Measurements from ENCODE around the gene NDUFA3.
A peak's percentile ranks its signal among the peaks of the same experiment; 100 is the strongest.
"Not testable (repeated sequence)": the region's sequence is repeated elsewhere in the genome, so short reads cannot be mapped to it uniquely, and the experiment has no call there.

Gene NDUFA3

DNA sequence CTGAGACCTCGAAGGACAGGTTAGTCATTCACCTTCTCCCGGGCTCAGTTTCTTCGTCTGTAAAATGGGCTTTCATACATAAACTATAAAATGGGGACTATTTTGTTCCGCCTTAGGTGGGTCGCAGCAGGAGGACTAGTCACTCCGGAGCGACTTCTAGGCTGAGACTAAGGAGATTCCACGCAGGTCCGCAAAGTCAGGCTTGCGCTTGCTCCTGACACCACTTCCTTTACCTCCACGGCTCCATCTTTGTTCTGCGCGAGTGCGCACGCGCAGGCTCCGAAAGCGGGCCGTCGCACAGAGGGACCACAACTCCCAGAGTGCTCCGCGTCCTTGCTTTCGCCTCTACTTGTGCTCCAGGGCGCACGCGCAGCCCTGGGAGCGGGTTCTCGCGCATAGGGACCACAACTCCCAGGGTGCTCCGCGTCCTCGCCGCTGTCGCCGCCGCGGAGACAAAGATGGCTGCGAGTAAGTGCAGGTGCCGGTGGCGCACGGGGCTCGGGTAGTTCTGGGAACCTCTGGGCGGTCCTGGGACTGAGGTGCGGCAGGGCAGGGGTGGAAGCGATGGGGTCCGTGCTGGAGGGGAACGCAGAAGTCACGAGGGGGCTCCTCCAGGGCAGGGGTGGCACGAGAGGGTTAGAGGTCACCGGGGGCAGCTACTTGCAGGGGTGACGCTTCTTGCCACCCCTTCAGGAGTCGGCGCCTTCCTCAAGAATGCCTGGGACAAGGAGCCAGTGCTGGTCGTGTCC, at the start of gene NDUFA3:
Gene NDUFA3, plus strand, starts transcription at position 435 of the 749 bp plus-strand sequence. Its CDS starts 24 bp downstream, at position 459.
- DNase-seq (ENCODE audit: insufficient read length, low spot score) (peak; percentile 100), FAIRE-seq (peak; percentile 97)

DNA sequence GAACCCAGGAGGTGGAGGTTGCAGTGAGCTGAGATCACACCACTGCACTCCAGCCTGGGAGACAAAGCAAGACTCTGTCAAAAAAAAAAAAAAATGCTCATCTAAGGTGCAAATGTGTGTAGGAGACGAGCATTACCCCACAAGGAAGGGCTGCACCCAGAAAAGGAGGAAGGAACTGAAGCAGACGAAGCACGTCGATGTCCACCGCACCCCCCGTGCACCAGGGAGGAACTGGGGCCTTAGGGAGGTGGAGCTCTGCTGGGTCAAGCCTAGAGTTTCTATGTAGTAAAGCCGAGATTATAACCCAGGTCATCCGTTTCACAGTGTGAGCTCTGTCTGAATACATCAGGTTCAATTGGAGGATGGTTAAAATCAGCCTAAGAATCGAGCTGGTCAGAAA, 40.0 kb upstream of the NDUFA3 start:
- FAIRE-seq (no peak), DNase-seq (ENCODE audit: insufficient read length, low spot score) (no peak)

DNA sequence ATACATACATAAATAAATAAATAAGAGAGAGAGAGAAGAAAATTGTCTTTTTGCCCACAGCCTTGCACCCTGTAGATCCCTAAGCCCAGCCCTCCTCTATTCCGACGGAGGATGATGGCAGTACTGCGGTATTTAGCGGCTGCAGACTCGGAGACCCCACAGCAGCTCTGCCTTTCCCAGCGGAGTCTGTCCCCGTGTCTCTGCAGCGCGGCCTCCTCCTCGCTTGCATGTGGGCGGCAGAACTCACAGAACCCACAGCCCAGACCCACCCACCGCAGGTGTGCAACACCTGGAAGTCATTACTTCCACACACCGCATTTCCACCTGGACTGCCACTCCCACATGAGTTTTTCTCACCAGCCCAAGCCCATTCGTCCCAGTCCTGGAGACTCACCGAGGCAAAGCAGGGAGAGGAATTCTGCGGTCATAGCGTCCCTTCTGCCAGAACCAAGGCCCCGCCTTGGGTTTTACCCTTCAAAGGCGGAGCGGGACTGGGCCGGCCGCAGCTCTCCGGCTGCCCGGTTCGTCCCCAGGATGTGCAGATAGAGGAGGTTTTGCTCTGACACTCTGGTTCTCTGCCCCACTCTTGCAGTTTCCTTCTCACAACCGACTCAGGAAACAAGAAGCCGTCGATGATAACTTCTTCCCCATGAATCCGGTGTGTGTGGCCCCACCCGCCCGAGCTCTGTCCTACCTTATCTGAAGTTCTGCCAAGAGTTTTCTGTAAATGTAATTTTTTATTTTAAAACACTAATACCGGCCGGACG, 39.1 kb upstream of the NDUFA3 start, which contains the start of gene VSTM1:
Gene VSTM1, minus strand, starts transcription at position 548 of the 767 bp plus-strand sequence. Its CDS starts 120 bp downstream, at position 428.
- FAIRE-seq = no peak
- DNase-seq (ENCODE audit: insufficient read length, low spot score) = no peak

DNA sequence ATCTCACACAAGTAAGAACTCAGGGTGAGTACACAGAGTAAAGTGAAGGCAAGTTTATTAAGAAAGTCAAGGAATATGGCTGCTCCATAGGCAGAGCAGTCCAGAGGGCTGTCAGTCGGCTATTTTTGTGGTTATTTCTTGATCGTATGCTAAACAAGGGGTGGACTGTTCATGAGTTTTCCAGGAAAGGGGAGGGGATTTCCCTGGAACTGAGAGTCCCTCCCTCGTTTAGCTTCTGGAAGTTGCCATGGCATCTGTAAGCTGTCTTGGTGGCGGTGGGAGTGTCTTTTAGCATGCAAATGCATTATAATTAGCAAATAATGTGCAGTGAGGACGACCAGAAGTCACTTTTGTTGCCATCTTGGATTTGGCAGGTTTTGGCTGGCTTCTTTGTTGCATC, 33.2 kb upstream of the NDUFA3 start:
- FAIRE-seq (no peak), DNase-seq (ENCODE audit: insufficient read length, low spot score) (no peak)

DNA sequence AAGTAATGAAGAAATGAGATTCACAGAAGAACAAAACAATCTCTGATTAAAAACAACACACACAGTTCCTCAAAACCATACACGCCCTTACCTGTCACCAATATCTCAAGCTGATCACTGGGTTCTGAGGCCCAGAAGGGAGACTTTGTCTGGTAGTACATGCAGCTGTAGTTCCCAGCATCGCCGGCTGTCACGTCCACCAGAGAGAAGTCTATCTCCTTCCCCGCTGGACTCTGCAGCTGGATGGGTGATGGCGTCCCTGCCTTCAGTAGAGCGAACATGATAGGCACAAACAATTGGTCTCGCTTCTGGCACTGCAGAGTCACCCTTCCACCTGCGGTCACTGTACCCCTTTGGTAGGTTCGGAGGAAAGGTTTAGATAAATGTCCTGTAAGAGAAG, 28.8 kb upstream of the NDUFA3 start:
- FAIRE-seq = no peak
- DNase-seq (ENCODE audit: insufficient read length, low spot score) = no peak

DNA sequence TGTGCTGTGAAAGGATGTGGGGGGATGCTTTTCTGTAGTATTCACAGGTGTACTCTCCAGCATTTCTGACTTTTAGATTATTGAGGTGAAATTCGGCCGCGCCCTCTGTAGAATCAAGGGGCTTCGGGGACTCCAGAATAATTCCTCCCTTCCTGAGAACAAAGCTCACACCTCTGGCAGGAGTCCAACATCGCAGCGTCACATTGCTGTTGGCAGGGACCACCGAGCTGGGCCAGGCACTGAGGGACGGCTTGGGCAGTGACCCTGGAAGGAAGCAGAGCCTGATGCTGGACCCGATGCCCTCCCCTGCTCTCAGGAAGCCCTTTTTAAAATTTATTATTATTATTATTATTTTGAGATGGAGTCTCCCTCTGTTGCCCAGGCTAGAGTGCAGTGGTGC, 27.8 kb upstream of the NDUFA3 start:
- no peak for FAIRE-seq
- DNase-seq (ENCODE audit: insufficient read length, low spot score) = no peak

DNA sequence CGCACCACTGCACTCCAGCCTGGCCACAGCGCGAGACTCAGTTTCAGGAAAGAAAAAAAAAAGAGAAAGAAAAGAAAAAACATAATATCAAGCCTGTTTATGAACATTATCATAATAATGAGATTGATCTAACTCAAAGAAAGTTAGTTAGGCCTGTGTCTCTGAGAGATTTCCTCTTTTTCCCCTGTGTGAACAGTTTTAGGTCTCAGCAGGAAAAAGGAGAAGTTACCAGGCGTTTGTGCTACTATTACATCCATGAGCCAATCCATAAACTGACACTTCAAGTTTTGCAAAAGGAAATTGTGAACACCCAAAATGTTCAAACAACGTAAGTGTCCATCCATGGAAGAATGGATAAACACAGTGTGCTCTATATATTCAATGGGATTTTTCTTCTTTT, 25.3 kb upstream of the NDUFA3 start:
- DNase-seq (ENCODE audit: insufficient read length, low spot score) (no peak), FAIRE-seq (no peak)

DNA sequence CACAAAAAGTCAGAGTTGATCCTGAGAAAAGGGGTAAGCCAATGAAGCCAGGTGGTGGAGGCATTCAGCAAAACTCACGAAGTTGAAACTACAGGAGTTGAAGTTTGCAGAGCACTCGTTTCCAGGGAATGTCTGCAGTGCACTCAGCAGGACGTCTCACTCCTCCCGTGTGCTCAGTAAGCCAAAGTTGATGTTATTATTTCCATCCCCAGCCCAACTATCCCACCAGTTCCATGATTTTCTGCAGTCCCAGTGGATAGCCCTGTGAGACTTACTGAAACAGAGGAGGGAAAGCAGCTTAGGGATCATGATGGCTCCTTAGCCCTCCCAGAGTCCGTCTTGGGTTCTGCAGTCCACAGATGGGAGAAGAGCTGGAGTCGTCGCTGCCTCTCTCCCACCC, 21.6 kb upstream of the NDUFA3 start, which contains the start of gene TARM1:
Gene TARM1, minus strand, starts transcription at position 334 of the 400 bp plus-strand sequence. Its CDS starts 25 bp downstream, at position 309.
- no peak for DNase-seq (ENCODE audit: insufficient read length, low spot score)
- no peak for FAIRE-seq

DNA sequence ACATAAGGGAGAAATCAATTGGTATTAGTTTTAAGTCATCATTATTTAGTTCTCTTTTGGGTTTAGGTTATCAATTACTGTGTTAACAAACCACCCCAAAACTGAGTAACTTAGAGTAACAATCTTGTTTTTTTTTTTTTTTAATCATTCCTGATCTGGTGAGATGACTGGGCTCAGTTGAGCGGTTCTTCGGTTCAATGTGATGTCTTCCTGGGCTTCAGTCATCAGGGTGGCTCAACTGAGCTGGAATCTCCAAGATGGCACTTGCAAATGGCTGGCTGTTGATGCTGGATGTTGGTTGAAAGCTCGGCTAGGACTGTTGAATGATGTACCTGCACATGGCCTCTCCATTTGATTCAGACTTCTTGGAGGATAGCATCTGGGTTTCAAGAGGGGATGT, 18.2 kb upstream of the NDUFA3 start:
- DNase-seq (ENCODE audit: insufficient read length, low spot score) = no peak
- FAIRE-seq = no peak

DNA sequence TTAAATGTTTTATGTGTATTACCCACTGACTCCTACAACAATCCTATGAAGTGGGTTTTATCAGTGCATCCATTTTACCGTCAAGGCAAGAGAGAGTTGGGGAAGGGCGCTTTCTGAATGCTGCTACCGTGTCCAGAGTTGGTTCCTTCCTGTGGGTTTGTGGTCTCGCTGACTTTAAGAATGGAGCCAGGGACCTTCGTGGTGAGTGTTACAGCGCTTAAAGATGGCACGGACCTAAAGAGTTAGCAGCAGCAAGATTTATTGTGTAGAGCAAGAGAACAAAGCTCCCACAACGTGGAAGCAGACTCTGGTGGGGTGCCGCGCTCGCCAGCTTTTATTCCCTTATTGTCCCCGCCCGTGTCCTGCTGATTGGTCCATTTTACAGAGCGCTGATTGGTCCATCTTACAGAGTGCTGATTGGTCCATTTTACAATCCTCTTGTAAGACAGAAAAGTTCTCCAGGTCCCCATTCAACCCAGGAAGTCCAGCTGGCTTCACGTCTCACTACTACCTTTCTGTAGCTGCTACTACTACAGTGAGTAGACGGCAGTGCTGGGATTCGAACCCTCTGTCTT, 8.1 kb upstream of the NDUFA3 start:
- FAIRE-seq (no peak), DNase-seq (ENCODE audit: insufficient read length, low spot score) (no peak)

DNA sequence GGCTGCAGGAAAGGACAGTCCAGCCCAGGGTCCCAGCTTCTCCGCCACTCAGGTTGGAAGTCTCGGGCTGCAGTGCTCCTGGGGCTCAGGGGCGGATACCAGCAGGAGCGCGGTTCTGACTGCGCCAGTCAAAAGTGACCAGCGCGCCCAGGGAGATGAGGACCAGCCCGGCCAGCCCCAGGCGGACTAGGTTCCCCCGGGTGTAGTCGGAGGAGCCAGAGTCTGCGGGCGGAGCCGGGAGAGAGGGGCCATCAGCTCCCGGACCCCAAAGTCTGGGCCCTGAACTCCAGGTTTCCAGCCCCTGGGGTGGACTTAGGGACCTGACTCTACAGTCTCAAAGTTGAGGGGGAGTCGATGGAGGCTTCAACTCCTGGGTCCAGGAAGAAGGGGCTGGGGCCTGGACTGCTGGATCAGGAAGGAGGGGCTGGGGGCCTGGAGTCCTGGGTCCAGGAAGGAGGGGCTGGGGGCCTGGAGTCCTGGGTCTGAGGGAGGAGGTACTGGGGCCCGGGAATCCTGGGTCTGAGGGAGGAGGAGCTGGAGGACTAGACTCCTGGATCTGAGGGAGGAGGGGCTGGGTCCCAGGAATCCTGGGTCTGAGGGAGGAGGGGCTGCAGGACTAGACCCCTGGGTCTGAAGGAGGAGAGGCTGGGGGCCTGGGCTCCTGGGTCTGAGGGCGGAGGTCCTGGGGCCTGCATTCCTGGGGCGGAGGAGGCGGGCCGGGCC, 7.4 kb upstream of the NDUFA3 start:
- DNase-seq (ENCODE audit: insufficient read length, low spot score) = no peak
- no peak for FAIRE-seq

DNA sequence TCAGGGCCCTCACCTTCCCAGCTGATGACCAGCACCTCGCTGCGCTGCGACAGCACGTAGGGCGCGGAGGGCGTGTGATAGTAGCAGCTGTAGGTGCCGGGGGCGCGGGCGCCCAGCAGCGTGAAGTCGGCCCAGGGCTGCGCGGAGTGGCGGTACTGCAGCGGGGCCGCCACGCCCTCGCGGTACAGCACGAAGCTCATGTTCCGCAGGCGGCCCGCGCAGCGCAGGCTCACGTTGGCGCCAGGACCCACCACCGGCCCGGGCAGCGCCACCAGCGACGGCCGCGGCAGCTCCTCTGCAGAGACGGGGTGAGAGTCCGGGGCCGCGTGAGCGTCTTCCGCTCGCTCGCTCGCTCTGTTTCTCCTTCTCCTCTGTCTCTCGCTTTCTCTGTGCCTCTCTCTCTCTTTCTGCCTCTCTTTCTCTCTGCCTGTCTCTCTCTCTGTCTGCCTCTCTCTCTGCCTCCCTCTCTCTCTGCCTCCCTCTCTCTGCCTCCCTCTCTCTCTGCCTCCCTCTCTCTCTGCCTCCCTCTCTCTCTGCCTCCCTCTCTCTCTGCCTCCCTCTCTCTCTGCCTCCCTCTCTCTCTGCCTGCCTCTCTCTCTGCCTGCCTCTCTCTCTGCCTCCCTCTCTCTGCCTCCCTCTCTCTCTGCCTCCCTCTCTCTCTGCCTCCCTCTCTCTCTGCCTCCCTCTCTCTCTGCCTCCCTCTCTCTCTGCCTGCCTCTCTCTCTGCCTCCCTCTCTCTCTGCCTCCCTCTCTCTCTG, 6.6 kb upstream of the NDUFA3 start:
- peak; percentile 44 for DNase-seq (ENCODE audit: insufficient read length, low spot score)
- FAIRE-seq = not testable (repeated sequence)

DNA sequence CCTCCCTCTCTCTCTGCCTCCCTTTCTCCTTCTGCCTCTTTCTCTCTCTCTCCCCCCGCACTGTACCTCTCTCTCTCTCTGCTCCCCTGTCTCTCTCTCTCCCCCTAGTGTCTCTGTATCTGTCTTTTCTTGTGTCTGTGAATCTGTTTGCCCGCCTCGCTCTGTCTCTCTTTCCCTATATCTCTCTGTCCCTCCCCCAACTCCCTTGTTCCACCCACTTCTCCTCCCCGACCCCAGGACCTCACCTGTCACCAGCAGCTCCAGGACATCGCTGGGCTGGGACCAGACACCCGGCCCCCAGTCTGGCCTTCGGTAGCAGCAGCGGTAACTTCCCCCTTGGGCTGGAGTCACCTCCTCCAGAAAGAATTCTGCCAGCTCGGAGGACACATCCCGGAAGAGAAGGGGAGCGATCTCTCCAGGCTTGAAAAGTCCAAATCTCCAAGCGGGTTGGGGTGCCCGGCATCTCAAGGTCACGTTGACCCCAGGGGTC, 6.0 kb upstream of the NDUFA3 start:
- FAIRE-seq (no peak), DNase-seq (ENCODE audit: insufficient read length, low spot score) (no peak)

DNA sequence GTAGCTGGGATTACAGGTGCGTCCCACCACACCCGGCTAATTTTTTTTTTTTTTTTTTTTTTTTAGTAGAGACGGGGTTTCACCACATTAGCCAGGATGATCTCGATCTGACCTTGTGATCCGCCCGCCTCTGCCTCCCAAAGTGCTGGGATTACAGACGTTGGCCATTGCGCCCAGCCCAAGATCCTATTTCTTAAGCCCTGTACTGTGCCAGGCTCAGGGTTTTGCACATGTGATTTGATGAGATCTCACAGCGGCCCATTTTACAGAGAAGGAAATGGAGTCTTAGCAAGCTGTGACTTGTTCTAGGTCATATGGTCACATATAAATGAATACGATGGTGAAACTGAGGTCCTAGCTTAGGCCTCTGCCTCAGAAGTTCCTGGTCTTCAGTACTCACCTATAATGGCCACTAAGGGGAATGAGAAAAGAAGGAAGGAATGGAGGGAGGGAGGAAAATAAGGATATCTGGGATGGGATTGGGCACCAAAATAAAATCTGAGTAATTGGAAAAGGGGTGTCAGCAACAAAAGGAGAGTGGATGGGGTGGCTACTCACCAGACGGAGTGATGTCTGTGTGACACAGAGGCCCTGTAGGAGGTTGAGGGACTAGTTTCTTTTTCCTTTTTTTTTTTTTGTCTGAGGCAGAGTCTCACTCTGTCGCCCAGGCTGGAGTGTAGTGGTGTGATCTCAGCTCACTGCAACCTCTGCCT, 3.3 kb upstream of the NDUFA3 start:
- DNase-seq (ENCODE audit: insufficient read length, low spot score) (no peak), FAIRE-seq (no peak)

DNA sequence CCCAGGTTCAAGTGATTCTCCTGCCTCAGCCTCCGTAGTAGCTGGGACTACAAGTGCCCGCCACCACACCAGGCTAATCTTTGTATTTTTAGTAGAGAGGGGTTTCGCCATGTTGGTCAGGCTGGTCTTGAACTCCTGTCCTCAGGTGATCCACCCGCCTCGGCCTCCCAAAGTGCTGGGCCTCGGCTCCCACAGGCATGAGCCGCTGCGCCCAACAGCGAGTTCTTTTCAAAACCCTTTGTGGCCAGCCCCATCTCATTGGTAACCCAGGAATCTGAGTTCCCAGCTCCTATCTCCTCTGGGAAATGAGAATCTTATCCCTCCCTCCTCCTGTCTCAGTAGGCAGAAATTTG, 2.8 kb upstream of the NDUFA3 start:
- DNase-seq (ENCODE audit: insufficient read length, low spot score); FAIRE-seq: not testable (repeated sequence)

DNA sequence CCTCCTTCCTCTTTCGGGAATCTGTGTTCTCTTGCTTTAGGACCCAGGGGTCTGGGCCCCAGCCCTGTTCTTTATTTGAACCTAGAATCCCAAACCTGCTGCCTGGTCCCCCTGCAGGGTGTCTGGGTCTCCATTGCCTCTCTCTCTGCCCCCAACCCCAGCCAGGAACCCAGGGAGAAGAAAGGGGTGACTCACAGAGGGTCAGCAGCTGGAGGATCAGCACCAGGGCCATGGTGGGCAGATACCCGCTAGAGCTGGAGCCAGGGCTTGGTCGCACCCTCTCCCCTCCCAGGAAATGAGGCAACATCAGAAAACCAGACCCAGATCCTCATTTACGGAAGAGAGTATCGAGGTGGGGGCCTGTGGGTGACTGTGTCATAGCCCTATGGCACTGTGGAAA, 2.1 kb upstream of the NDUFA3 start, which contains the start of gene OSCAR:
Gene OSCAR, minus strand, starts transcription at position 243 of the 400 bp plus-strand sequence. Its CDS starts 11 bp downstream, at position 232.
- no peak for DNase-seq (ENCODE audit: insufficient read length, low spot score)
- no peak for FAIRE-seq

DNA sequence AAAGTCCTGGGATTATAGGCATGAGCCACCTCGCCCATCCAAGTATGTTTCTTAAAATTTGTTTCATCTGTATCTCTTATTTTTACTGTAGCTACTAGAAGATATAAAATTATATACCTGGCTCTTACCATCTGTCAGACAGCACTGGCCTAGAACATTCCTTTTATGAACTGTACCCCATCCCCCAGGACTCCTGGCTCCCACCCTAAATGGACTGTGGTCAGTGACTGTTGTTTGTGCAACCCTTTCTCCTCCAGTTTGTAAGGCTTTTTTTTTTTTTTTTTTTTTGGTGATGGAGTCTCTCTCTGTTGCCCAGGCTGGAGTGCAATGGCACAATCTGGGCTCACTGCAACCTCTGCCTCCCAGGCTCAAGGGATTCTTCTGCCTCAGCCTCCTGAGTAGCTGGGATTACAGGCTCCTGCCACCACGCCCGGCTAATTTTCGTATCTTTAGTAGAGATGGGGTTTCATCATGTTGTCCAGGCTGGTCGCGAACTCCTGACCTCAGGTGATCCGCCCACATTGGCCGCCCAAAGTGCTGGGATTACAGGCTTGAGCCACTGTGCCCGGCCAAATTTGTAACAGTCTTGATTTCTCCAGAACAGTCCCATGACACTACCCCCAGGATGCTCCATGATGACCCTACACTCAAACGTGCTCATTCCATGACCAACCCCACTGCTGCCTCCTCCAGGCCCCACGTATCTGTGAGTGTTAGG, 2.5 kb downstream of the NDUFA3 start:
- no peak for FAIRE-seq
- no peak for DNase-seq (ENCODE audit: insufficient read length, low spot score)

DNA sequence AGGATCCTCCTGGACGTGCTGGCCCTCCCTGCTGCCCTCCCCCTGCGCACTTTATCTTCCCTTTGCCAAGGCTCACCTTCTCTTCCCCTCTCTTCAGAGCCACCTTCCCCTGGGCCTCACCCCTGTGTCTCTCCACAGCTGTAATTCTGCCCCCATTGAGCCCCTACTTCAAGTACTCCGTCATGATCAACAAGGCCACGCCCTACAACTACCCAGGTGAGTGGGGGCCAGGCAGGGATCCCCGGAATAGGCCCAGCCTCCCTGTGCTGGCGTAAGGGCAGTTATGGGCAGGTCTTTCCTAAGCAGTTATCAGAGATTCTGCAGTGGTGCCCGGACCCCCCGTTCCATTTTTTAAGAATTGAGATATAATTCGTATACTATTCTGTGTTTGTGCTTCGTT, 3.1 kb downstream of the NDUFA3 start:
- no peak for DNase-seq (ENCODE audit: insufficient read length, low spot score)
- FAIRE-seq = no peak

DNA sequence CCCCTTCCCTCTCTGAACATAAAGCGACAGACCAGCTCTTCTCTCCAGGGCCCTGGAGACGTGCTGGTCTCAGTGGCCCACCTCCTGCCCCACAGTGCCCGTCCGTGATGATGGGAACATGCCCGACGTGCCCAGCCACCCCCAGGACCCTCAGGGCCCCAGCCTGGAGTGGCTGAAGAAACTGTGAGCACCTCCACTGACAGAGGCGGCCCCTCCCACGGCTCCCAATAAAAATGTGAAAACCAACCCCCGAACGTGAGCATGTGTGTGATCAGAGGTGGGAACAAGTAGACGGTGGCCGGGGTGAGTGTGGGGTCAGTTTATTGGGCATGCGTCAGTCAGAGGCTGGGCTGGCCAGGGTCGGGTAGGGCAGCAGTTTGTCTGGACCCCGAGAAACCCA, 4.1 kb downstream of the NDUFA3 start:
- no peak for FAIRE-seq

More for the DNA sequence above, 4.1 kb downstream of the NDUFA3 start:
- DNase-seq (ENCODE audit: insufficient read length, low spot score) = no peak
